Mesendoderm (in vitro differentiated cells): ENCODE results near the gene TNIK.
"Not testable (repeated sequence)": the region's sequence is repeated elsewhere in the genome, so short reads cannot be mapped to it uniquely, and the experiment has no call there.

Experiments
- DNase-seq: peaks from one replicate; pipeline ENCODE4 v3.0.0; 2013
- H2AK5ac ChIP-seq: 2 replicates; pipeline ENCODE4 v1.6.1; 2013; ENCODE audit warnings: low read length, inconsistent platforms
- H2BK120ac ChIP-seq: 2 replicates; pipeline ENCODE4 v1.6.1; 2013; ENCODE audit warnings: low read depth, mild to moderate bottlenecking, low read length, moderate library complexity, mixed read lengths
- H2BK15ac ChIP-seq: replicated peaks from 2 replicates; pipeline ENCODE4 v1.6.1; 2013; ENCODE audit warnings: low read depth, mild to moderate bottlenecking, moderate library complexity
- H2BK5ac ChIP-seq: 2 replicates; pipeline ENCODE4 v1.6.1; 2013; ENCODE audit warnings: low read length, inconsistent platforms
- H3K18ac ChIP-seq: 2 replicates; pipeline ENCODE4 v1.6.1; 2013; ENCODE audit warnings: mild to moderate bottlenecking, low read length, mixed read lengths
- H3K23ac ChIP-seq: one replicate; pipeline ENCODE4 v1.6.1; 2013; ENCODE audit warnings: low read length
- H3K27ac ChIP-seq: 2 replicates; pipeline ENCODE4 v1.5.1; 2013; ENCODE audit warnings: low read depth, mild to moderate bottlenecking, inconsistent platforms, low read length, moderate library complexity
- H3K27me3 ChIP-seq: 2 replicates; pipeline ENCODE4 v1.6.1; 2013; ENCODE audit warnings: low read length, control low read depth, mild to moderate bottlenecking, inconsistent platforms; ENCODE audit not compliant: insufficient read depth, poor library complexity
- H3K36me3 ChIP-seq: 2 replicates; pipeline ENCODE4 v1.6.1; 2013; ENCODE audit warnings: low read length, inconsistent platforms; ENCODE audit not compliant: control insufficient read depth, insufficient read depth
- H3K4ac ChIP-seq: one replicate; pipeline ENCODE4 v1.6.1; 2013; ENCODE audit warnings: low read depth, mild to moderate bottlenecking, low read length, moderate library complexity
- H3K4me1 ChIP-seq: 2 replicates; pipeline ENCODE4 v1.6.1; 2013; ENCODE audit warnings: low read depth, low read length, inconsistent platforms; ENCODE audit not compliant: control insufficient read depth
- H3K4me2 ChIP-seq: 2 replicates; pipeline ENCODE4 v1.6.1; 2013; ENCODE audit warnings: low read length
- H3K4me3 ChIP-seq: 2 replicates; pipeline ENCODE4 v1.5.1; 2013; ENCODE audit warnings: mild to moderate bottlenecking, low read length
- H3K56ac ChIP-seq: one replicate; pipeline ENCODE4 v1.6.1; 2013; ENCODE audit warnings: low read length
- H3K79me1 ChIP-seq: 2 replicates; pipeline ENCODE4 v1.6.1; 2013; ENCODE audit warnings: low read length, inconsistent platforms
- H3K79me2 ChIP-seq: 2 replicates; pipeline ENCODE4 v1.6.1; 2013; ENCODE audit warnings: mild to moderate bottlenecking, low read length; ENCODE audit not compliant: control insufficient read depth, insufficient read depth
- H3K9ac ChIP-seq: 2 replicates; pipeline ENCODE4 v1.6.1; 2013; ENCODE audit warnings: low read length, inconsistent platforms
- H4K5ac ChIP-seq: one replicate; pipeline ENCODE4 v1.6.1; 2013; ENCODE audit warnings: low read length
- H4K8ac ChIP-seq: one replicate; pipeline ENCODE4 v1.6.1; 2013; ENCODE audit warnings: low read depth, mild to moderate bottlenecking, control low read depth, low read length, moderate library complexity
- WGBS: extraction: QIAGEN DNeasy Blood & Tissue Kit; methylation state at CpG from one replicate; pipeline ENCODE4 v1.1.7; 2013; ENCODE audit warnings: low lambda C conversion rate, missing lambda C conversion rate; ENCODE audit not compliant: insufficient coverage; ENCODE audit errors: extremely low coverage; 5-methylcytosine and 5-hydroxymethylcytosine counted together

TNIK gene

GRCh38 chr3:171422855-171423254, 37.4 kb downstream of the TNIK start:
- not testable (repeated sequence) for H2AK5ac ChIP-seq, H2BK120ac ChIP-seq
- WGBS, result no CpG with 5 or more reads among the region's 2 CpGs

GRCh38 chr3:171420667-171421066, 39.5 kb downstream of the TNIK start:
- Histone ChIP-seq H3K56ac (no peak overlapping the region), H2AK5ac (no peak overlapping the region), H4K5ac (no peak overlapping the region), H3K27me3 (no peaks in the 10 kb centered on the region), H2BK15ac (no peak overlapping the region), H4K8ac (no peak overlapping the region), H3K79me1 (no peaks in the 10 kb centered on the region), H3K4me3 (no peak overlapping the region), H3K27ac (no peak overlapping the region), H3K4ac (no peak overlapping the region), H3K36me3 (no peaks in the 10 kb centered on the region), H2BK120ac (no peak overlapping the region), H2BK5ac (no peak overlapping the region), H3K9ac (no peak overlapping the region), H3K4me2 (no peak overlapping the region), H3K79me2 (no peaks in the 10 kb centered on the region), H3K23ac (no peak overlapping the region), H3K18ac (no peak overlapping the region), H3K4me1 (no peaks in the 10 kb centered on the region)
- no CpG with 5 or more reads among the region's 5 CpGs for WGBS
- DNase-seq, result no peak

More at GRCh38 chr3:171422855-171423254, 37.4 kb downstream of the TNIK start:
- H4K5ac ChIP-seq, H3K79me2 ChIP-seq, H3K56ac ChIP-seq, DNase-seq, H3K9ac ChIP-seq, H3K79me1 ChIP-seq, H3K4me3 ChIP-seq, H2BK15ac ChIP-seq, H3K23ac ChIP-seq, H3K18ac ChIP-seq, H2BK5ac ChIP-seq, H3K36me3 ChIP-seq, H3K4ac ChIP-seq, H3K27ac ChIP-seq, H4K8ac ChIP-seq, H3K4me1 ChIP-seq, H3K4me2 ChIP-seq, H3K27me3 ChIP-seq: not testable (repeated sequence)

DNA sequence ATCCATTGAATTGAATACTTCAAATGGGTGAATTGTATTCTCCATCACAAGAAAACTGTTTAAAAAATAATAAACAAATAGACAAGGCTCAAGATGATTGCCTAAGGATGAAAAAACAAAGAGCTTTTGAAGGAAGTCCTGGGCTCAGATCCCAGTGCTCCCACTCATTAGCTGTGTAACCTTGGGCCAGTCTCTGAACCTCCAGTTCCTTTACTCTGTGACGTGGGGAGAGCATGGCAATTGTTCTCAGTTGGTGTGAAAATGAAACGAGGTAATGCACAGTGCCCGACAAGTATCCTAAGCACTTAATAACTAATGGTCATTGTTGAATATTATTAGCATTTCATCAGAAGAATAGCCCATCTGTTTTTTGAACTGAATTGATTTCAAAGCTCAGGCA, 40.7 kb downstream of the TNIK start:
- Histone ChIP-seq H2BK5ac (no peak overlapping the region), H3K18ac (no peak overlapping the region), H2AK5ac (no peak overlapping the region), H4K5ac (no peak overlapping the region), H3K56ac (no peak overlapping the region), H3K4me2 (no peak overlapping the region), H3K27ac (no peak overlapping the region), H3K9ac (no peak overlapping the region), H3K4ac (no peak overlapping the region), H3K4me1 (no peaks in the 10 kb centered on the region), H3K4me3 (no peak overlapping the region), H3K23ac (no peak overlapping the region), H3K36me3 (no peaks in the 10 kb centered on the region), H2BK120ac (no peak overlapping the region), H3K79me2 (peaks cover 2% of the 10 kb centered on the region), H2BK15ac (no peak overlapping the region), H3K79me1 (peaks cover 3% of the 10 kb centered on the region), H4K8ac (no peak overlapping the region), H3K27me3 (no peaks in the 10 kb centered on the region)
- WGBS, result no CpG with 5 or more reads among the region's 3 CpGs
- no peak for DNase-seq

DNA sequence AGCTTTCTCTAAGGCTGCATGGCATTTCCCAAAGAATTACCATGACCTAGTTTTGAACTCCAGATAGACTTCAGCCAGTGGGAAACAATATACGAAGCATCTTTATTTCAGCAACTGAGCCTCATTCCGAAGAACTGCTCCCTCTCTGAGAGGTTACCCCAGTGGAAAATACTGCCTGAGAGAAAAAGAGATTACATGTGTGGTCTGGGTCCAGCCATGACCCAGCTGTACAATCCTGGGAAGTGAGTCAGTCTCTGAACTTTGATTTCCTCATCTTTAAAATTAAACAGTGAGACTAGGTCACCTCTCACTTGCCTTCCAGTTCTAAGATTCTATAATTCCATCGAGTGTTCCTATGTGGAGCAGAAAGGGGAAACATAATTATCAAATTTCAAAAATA, 42.4 kb downstream of the TNIK start:
- no peak overlapping the region for H3K4me2 ChIP-seq
- no peak overlapping the region for H2BK120ac ChIP-seq
- H3K36me3 ChIP-seq, result no peaks in the 10 kb centered on the region
- H3K27me3 ChIP-seq, result no peaks in the 10 kb centered on the region
- no peaks in the 10 kb centered on the region for H3K4me1 ChIP-seq
- no peak overlapping the region for H2BK5ac ChIP-seq
- H3K23ac ChIP-seq, result no peak overlapping the region
- H3K4ac ChIP-seq, result no peak overlapping the region
- WGBS, result no CpG with 5 or more reads among the region's 3 CpGs
- no peak overlapping the region for H3K27ac ChIP-seq
- H2BK15ac ChIP-seq, result no peak overlapping the region
- no peak overlapping the region for H4K8ac ChIP-seq
- no peak for DNase-seq
- H3K79me1 ChIP-seq, result peaks cover 3% of the 10 kb centered on the region
- no peak overlapping the region for H3K9ac ChIP-seq
- no peak overlapping the region for H3K56ac ChIP-seq
- peaks cover 2% of the 10 kb centered on the region for H3K79me2 ChIP-seq
- H2AK5ac ChIP-seq, result no peak overlapping the region
- H4K5ac ChIP-seq, result no peak overlapping the region
- H3K4me3 ChIP-seq, result no peak overlapping the region
- no peak overlapping the region for H3K18ac ChIP-seq

DNA sequence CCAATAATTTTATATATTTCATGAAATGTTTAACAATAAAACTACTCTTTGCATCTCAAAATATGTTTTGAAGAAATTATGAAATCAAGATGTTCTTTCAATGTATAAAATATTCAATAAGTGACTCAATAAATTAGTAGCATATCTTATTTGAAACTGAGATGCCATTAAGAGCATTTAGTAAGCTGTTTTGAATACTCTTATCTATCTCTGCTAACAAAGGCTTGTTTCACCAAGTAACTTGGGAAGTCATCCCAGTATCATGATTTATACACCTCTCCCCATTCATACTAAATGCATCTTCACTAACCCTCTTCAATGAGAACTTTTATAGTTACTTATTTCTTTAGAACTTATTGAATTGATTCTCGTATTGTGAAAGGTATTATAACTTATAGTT, 43.1 kb downstream of the TNIK start:
- no peak overlapping the region for H3K18ac ChIP-seq
- H3K23ac ChIP-seq, result no peak overlapping the region
- WGBS, result no CpG with 5 or more reads among the region's 1 CpG
- H3K36me3 ChIP-seq, result no peaks in the 10 kb centered on the region
- H2AK5ac ChIP-seq, result no peak overlapping the region
- no peak overlapping the region for H3K27ac ChIP-seq
- H3K79me2 ChIP-seq, result peaks cover 2% of the 10 kb centered on the region
- H3K4ac ChIP-seq, result no peak overlapping the region
- no peaks in the 10 kb centered on the region for H3K27me3 ChIP-seq
- no peak overlapping the region for H3K4me3 ChIP-seq
- H3K4me1 ChIP-seq, result no peaks in the 10 kb centered on the region
- H3K79me1 ChIP-seq, result peaks cover 3% of the 10 kb centered on the region
- DNase-seq, result no peak
- no peak overlapping the region for H4K5ac ChIP-seq
- H4K8ac ChIP-seq, result no peak overlapping the region
- no peak overlapping the region for H2BK5ac ChIP-seq
- no peak overlapping the region for H2BK15ac ChIP-seq
- no peak overlapping the region for H3K9ac ChIP-seq
- H2BK120ac ChIP-seq, result no peak overlapping the region
- no peak overlapping the region for H3K56ac ChIP-seq
- H3K4me2 ChIP-seq, result no peak overlapping the region

- H2BK15ac ChIP-seq, result no peak overlapping the region
- no peaks in the 10 kb centered on the region for H3K27me3 ChIP-seq
- no peak overlapping the region for H3K23ac ChIP-seq
- no peak for DNase-seq
- no peak overlapping the region for H3K4ac ChIP-seq
- H4K5ac ChIP-seq, result no peak overlapping the region
- no CpG with 5 or more reads among the region's 2 CpGs for whole genome bisulfite sequencing
- H3K4me1 ChIP-seq, result no peaks in the 10 kb centered on the region
- H3K79me2 ChIP-seq, result peaks cover 2% of the 10 kb centered on the region
- no peak overlapping the region for H3K27ac ChIP-seq
- no peak overlapping the region for H3K4me3 ChIP-seq
- H3K4me2 ChIP-seq, result no peak overlapping the region
- H3K9ac ChIP-seq, result no peak overlapping the region
- no peaks in the 10 kb centered on the region for H3K36me3 ChIP-seq
- peaks cover 3% of the 10 kb centered on the region for H3K79me1 ChIP-seq
- H4K8ac ChIP-seq, result no peak overlapping the region
- no peak overlapping the region for H2BK120ac ChIP-seq
- H3K18ac ChIP-seq, result no peak overlapping the region
- H2AK5ac ChIP-seq, result no peak overlapping the region
- H3K56ac ChIP-seq, result no peak overlapping the region
- H2BK5ac ChIP-seq, result no peak overlapping the region
Observed at GRCh38 chr3:171416666-171417065, 43.5 kb downstream of the TNIK start.
